MCF 10A (cell line): ENCODE data around the gene ADGRF3. TPM values are rescaled to one million over a fixed set of nuclear protein-coding genes. Genes with fewer than 3 reads are reported as not detected.

ENCODE experiments used
- BruUV-seq: library from RNA; stranded (reverse); fragments of 400-500 nt; replicated peaks from 2 replicates; lab custom pipeline; 2021; lab: Mats Ljungman, UMichigan
- CTCF ChIA-PET: fragments of 300-600 bp; sonication (Branson Sonifier 250); formaldehyde crosslinking; extraction: SDS; loops from one replicate; lab custom pipeline; 2021; ENCODE audit warnings: antibody characterized with exemption, inconsistent platforms; lab: Yijun Ruan, JAX
- POLR2A ChIA-PET: fragments of 300-600, 350-650 bp; sonication (Branson Sonifier 250); formaldehyde crosslinking; extraction: SDS; loops from one replicate; lab custom pipeline; 2020; ENCODE audit warnings: antibody characterized with exemption, inconsistent platforms; lab: Yijun Ruan, JAX
- DNase-seq: peaks from one replicate; pipeline ENCODE4 v3.0.0-alpha.2; 2018; ENCODE audit not compliant: unreplicated experiment
- H3K27ac Mint-ChIP-seq: one replicate; pipeline ENCODE4 v1.8.0; 2022; ENCODE audit warnings: mild to moderate bottlenecking, low read depth, mixed read lengths; ENCODE audit not compliant: unreplicated experiment
- H3K27me3 Mint-ChIP-seq: one replicate; pipeline ENCODE4 v1.8.0; 2022; ENCODE audit warnings: mixed read lengths; ENCODE audit not compliant: insufficient read depth, unreplicated experiment
- H3K36me3 Mint-ChIP-seq: one replicate; pipeline ENCODE4 v1.8.0; 2022; ENCODE audit warnings: mild to moderate bottlenecking, moderate library complexity, mixed read lengths; ENCODE audit not compliant: insufficient read depth, unreplicated experiment
- H3K4me1 Mint-ChIP-seq: one replicate; pipeline ENCODE4 v1.8.0; 2022; ENCODE audit warnings: mixed read lengths; ENCODE audit not compliant: insufficient read depth, unreplicated experiment
- H3K4me3 Mint-ChIP-seq: one replicate; pipeline ENCODE4 v1.8.0; 2022; ENCODE audit warnings: mild to moderate bottlenecking, moderate library complexity, mixed read lengths; ENCODE audit not compliant: unreplicated experiment
- H3K9me3 Mint-ChIP-seq: one replicate; pipeline ENCODE4 v1.8.0; 2022; ENCODE audit warnings: mixed read lengths; ENCODE audit not compliant: unreplicated experiment
- intact Hi-C: fragments of 100-400 bp; cut with micrococcal nuclease; formaldehyde crosslinking; loops from 2 replicates; pipeline ENCODE4 v1.14.1; 2022
- total RNA-seq: library from RNA; stranded (reverse); gene quantifications from 2 replicates; pipeline ENCODE4 v1.2.3, GENCODE V29; 2022
- TF ChIP-seq, protein P1 (sequence below): fragments of 200-600 bp; IDR thresholded peaks from one replicate; pipeline ENCODE4 v1.8.0; 2022; ENCODE audit warnings: antibody characterized with exemption, mild to moderate bottlenecking; ENCODE audit not compliant: unreplicated experiment

The ADGRF3 gene
- total RNA-seq, 1 experiment from 2014 or later = not detected

DNA sequence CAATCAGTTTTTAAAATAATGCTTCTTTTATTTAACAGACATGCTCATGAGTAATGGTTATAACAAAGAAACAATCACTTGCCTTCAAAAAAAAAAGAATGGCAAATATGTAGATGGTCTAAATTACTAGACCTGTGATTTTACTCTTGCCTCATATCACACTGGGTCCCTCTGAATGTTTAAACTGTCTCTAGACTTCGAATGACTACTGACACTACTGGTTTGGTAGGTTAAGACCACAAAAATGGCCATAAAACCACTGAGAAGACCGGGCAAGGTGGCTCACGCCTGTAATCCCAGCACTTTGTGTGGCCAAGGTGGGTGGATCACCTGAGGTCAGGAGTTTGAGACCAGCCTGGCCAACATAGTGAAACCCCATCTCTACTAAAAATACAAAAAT lies 5.8 kb downstream of the ADGRF3 start:
- H3K4me3 Mint-ChIP-seq = no peak overlapping the region
- TF ChIP-seq, protein P1, sequence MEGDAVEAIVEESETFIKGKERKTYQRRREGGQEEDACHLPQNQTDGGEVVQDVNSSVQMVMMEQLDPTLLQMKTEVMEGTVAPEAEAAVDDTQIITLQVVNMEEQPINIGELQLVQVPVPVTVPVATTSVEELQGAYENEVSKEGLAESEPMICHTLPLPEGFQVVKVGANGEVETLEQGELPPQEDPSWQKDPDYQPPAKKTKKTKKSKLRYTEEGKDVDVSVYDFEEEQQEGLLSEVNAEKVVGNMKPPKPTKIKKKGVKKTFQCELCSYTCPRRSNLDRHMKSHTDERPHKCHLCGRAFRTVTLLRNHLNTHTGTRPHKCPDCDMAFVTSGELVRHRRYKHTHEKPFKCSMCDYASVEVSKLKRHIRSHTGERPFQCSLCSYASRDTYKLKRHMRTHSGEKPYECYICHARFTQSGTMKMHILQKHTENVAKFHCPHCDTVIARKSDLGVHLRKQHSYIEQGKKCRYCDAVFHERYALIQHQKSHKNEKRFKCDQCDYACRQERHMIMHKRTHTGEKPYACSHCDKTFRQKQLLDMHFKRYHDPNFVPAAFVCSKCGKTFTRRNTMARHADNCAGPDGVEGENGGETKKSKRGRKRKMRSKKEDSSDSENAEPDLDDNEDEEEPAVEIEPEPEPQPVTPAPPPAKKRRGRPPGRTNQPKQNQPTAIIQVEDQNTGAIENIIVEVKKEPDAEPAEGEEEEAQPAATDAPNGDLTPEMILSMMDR = no peak
- no peak for DNase-seq
- ChIA-PET POLR2A (interaction anchor here (1.2 kb wide), 1 partner anchor 38 kb away, joined by 3 read pairs; no protein-coding TSS in a partner anchor), CTCF (interaction anchor here (0.5 kb wide), 1 partner anchor 25 kb away, joined by 3 read pairs; no protein-coding TSS in a partner anchor)
- H3K27me3 Mint-ChIP-seq = peaks cover 5% of the 10 kb centered on the region
- no peak overlapping the region for H3K27ac Mint-ChIP-seq
- H3K9me3 Mint-ChIP-seq = no peaks in the 10 kb centered on the region
- intact Hi-C loops = no loop called here
- peaks cover 6% of the 10 kb centered on the region for H3K4me1 Mint-ChIP-seq
- peaks cover 21% of the 10 kb centered on the region for H3K36me3 Mint-ChIP-seq
- no TSS peak for BruUV-seq

DNA sequence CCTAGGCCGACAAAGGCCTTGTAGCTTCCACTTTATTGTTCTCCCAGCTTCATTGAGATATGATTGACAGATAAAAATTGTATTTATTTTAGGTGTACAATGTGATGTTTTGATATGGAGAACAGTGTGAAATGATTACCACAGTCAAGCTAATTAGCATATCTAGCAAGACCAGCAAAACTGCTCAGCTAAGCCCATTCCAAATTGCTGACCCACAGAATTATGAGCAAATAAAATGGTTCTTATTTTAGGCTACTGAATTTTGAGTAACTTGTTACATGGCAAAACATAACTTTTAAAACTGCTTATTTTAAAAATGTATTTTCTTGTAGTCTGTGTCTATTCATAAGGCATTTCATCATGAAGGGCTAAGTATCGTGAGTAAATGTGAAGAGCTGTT lies 9.3 kb downstream of the ADGRF3 start:
- Mint-ChIP-seq H3K4me3 (no peak overlapping the region), H3K9me3 (no peaks in the 10 kb centered on the region), H3K36me3 (peaks cover 6% of the 10 kb centered on the region), H3K27ac (no peak overlapping the region), H3K4me1 (no peaks in the 10 kb centered on the region), H3K27me3 (peaks cover 21% of the 10 kb centered on the region)
- CTCF ChIA-PET = interaction anchor here (0.6 to 1.1 kb wide), 2 partner anchors 387 to 406 kb away, joined by 3 to 4 read pairs; no protein-coding TSS in a partner anchor
- intact Hi-C loops = no loop called here
- BruUV-seq = no TSS peak
- no peak for DNase-seq
- POLR2A ChIA-PET = interaction anchor here (1.0 to 1.2 kb wide), 2 partner anchors 8 to 10 kb away, joined by 4 to 5 read pairs; partner anchors contain the start of genes ADGRF3 and SELENOI
- TF ChIP-seq, protein P1 = no peak

DNA sequence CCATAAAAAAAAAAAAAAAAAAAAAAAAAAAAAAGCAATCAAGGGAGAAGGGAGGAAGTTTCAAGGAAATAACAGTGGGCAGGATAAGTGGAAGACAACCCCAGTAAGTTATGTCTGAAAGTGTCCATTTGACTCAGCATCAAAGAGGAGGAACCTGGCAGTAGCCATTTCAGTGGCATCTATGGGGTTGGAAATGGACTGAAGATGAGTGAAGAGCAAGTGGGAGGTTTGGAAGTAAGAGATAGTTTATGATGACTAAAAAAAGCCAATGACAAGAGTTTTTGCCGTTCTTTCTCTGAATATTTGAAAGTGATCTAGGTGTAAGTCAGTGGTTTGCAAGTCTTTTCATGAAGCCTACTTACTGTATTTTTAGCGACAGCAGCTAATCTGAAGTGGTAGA lies 9.9 kb downstream of the ADGRF3 start:
- POLR2A ChIA-PET = interaction anchor here (1.2 to 2.9 kb wide), 2 partner anchors 8 to 10 kb away, joined by 5 to 20 read pairs; partner anchors contain the start of genes ADGRF3 and SELENOI
- Mint-ChIP-seq H3K27ac (no peak overlapping the region), H3K9me3 (no peaks in the 10 kb centered on the region), H3K36me3 (peaks cover 6% of the 10 kb centered on the region), H3K4me3 (no peak overlapping the region), H3K4me1 (no peaks in the 10 kb centered on the region), H3K27me3 (peaks cover 21% of the 10 kb centered on the region)
- BruUV-seq = no TSS peak
- no peak for DNase-seq
- CTCF ChIA-PET = no interaction called here
- intact Hi-C loops = no loop called here
- TF ChIP-seq, protein P1 = no peak

DNA sequence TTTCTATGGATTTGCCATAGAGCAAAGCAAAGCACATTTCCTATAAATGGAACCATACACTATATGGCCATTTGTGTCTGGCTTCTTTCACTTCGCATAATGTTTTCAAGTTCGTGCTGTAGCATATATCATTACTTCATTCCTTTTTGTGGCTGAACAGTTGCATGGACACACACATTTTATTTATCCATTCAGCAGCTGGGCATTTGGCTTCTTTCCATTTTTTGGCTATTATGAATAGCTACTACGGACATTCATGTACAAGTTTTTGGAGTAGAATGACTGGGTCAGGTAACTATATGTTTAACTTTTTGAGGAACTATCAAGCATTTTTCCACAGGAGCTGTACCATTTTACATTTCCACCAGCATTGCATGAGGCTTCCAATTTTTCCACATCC lies 11.4 kb downstream of the ADGRF3 start:
- no peak for DNase-seq
- Mint-ChIP-seq H3K9me3 (no peaks in the 10 kb centered on the region), H3K27ac (no peak overlapping the region), H3K4me3 (no peak overlapping the region), H3K27me3 (peaks cover 21% of the 10 kb centered on the region), H3K4me1 (peaks cover 2% of the 10 kb centered on the region), H3K36me3 (peaks cover 6% of the 10 kb centered on the region)
- intact Hi-C loops = no loop called here
- ChIA-PET CTCF (no interaction called here), POLR2A (interaction anchor here (1.2 to 2.9 kb wide), 2 partner anchors 9 to 13 kb away, joined by 4 to 20 read pairs; partner anchors contain the start of gene SELENOI)
- TF ChIP-seq, protein P1 = no peak
- no TSS peak for BruUV-seq
